HG02588 (cell line): Measurements from ENCODE around the gene SLC25A48.

Experiments
- ATAC-seq: cut with Tn5 transposase; IDR thresholded peaks from one replicate; pipeline ENCODE4 v1.9.1; 2021; ENCODE audit warnings: mild to moderate bottlenecking, moderate library complexity; ENCODE audit not compliant: unreplicated experiment

Gene SLC25A48

GRCh38 chr5:135880801-135881200 lies 46.3 kb downstream of the SLC25A48 start:
- no peak for ATAC-seq

GRCh38 chr5:135881244-135881643 lies 46.8 kb downstream of the SLC25A48 start:
- ATAC-seq, result no peak

- no peak for ATAC-seq
Measured at GRCh38 chr5:135881819-135882218, 47.4 kb downstream of the SLC25A48 start.

- no peak for ATAC-seq
Measured at GRCh38 chr5:135883026-135883425, 48.6 kb downstream of the SLC25A48 start.

- ATAC-seq, result no peak
Measured at GRCh38 chr5:135883441-135883840, 49.0 kb downstream of the SLC25A48 start.

- ATAC-seq, result no peak
Measured at GRCh38 chr5:135885031-135885430, 50.6 kb downstream of the SLC25A48 start.

GRCh38 chr5:135886136-135886535 lies 51.7 kb downstream of the SLC25A48 start:
- no peak for ATAC-seq

GRCh38 chr5:135887447-135887864 lies 53.0 kb downstream of the SLC25A48 start:
- ATAC-seq, result peak; percentile 76

- no peak for ATAC-seq
Measured at GRCh38 chr5:135887881-135888614, 53.6 kb downstream of the SLC25A48 start.

- ATAC-seq, result no peak
Measured at GRCh38 chr5:135890296-135890695, 55.8 kb downstream of the SLC25A48 start.

- peak; percentile 76 for ATAC-seq
Measured at GRCh38 chr5:135890867-135891266, 56.4 kb downstream of the SLC25A48 start.

- ATAC-seq, result no peak
Measured at GRCh38 chr5:135891268-135891667, 56.8 kb downstream of the SLC25A48 start.

- no peak for ATAC-seq
Measured at GRCh38 chr5:135891791-135892190, 57.3 kb downstream of the SLC25A48 start.

GRCh38 chr5:135894276-135894675 lies 59.8 kb downstream of the SLC25A48 start:
- ATAC-seq, result no peak

- no peak for ATAC-seq
Measured at GRCh38 chr5:135894789-135895188, 60.3 kb downstream of the SLC25A48 start.

GRCh38 chr5:135895474-135896006 lies 61.1 kb downstream of the SLC25A48 start, which contains the start of gene IL9:
Gene IL9 (minus strand): TSS chr5:135895841. CDS start chr5:135895816, 25 bp downstream.
- no peak for ATAC-seq

GRCh38 chr5:135898651-135899050 lies 64.2 kb downstream of the SLC25A48 start:
- no peak for ATAC-seq

- no peak for ATAC-seq
Measured at GRCh38 chr5:135900276-135900675, 65.8 kb downstream of the SLC25A48 start.

- no peak for ATAC-seq
Measured at GRCh38 chr5:135901633-135902032, 67.2 kb downstream of the SLC25A48 start.

- ATAC-seq, result no peak
Measured at GRCh38 chr5:135905144-135905543, 70.7 kb downstream of the SLC25A48 start.

- no peak for ATAC-seq
Measured at GRCh38 chr5:135913713-135914626, 79.5 kb downstream of the SLC25A48 start.
